SK-N-SH (cell line): ENCODE data around the gene R3HDM2. TPM values are rescaled to one million over a fixed set of nuclear protein-coding genes. Genes with fewer than 3 reads are reported as not detected.

Experiments
- CTCF ChIA-PET: fragments of 300-600, 350-600 bp; formaldehyde crosslinking; extraction: SDS; loops from one replicate; lab custom pipeline; 2021; lab: Yijun Ruan, JAX
- POLR2A ChIA-PET: fragments of 350-600 bp; sonication (Branson Sonifier 250); formaldehyde crosslinking; extraction: SDS; loops from one replicate; lab custom pipeline; 2020; ENCODE audit warnings: antibody characterized with exemption, inconsistent platforms; lab: Yijun Ruan, JAX
- DNase-seq: peaks from one replicate; pipeline ENCODE4 v3.0.0; 2012
- H2AFZ ChIP-seq: fragments of 200-600 bp; sonication (generic); 2 replicates; pipeline ENCODE4 v1.8.1; 2016; ENCODE audit warnings: antibody characterized with exemption, mild to moderate bottlenecking, low read depth
- H3F3A ChIP-seq: fragments of 200-600 bp; sonication (generic); replicated peaks from 2 replicates; pipeline ENCODE3; 2016; ENCODE audit warnings: antibody characterized with exemption, mild to moderate bottlenecking; ENCODE audit not compliant: insufficient read depth
- H3K27ac ChIP-seq, 2 experiments: fragments of 200-500 bp in 1 of 2; fragments of 200-600 bp in 1 of 2; sonication (Bioruptor generic) in 1 of 2; sonication (generic), shearing (Covaris generic) in 1 of 2; 2 replicates each; pipeline versions ENCODE4 v1.5.1 to v1.6.1; 2014 to 2016; ENCODE audit warnings: low read depth in 2 of 2, inconsistent platforms in 1 of 2, low read length in 1 of 2, mild to moderate bottlenecking in 1 of 2, mixed read lengths in 1 of 2
- H3K27me3 ChIP-seq: fragments of 200-600 bp; sonication (generic), shearing (Covaris generic); 2 replicates; pipeline ENCODE4 v1.6.1; 2016; ENCODE audit warnings: mixed run types; ENCODE audit not compliant: insufficient read depth
- H3K36me3 ChIP-seq, 2 experiments: fragments of 200-500 bp in 1 of 2; fragments of 200-600 bp in 1 of 2; sonication (Bioruptor generic) in 1 of 2; sonication (generic) in 1 of 2; replicated peaks in 1 of 2; 2 replicates each; pipeline versions ENCODE3 to v1.5.1; 2014 to 2016; ENCODE audit warnings: low read length in 1 of 2, mild to moderate bottlenecking in 1 of 2; ENCODE audit not compliant: insufficient read depth in 2 of 2, control insufficient read depth in 1 of 2
- H3K4me1 ChIP-seq, 2 experiments: fragments of 200-500 bp in 1 of 2; fragments of 200-600 bp in 1 of 2; sonication (Bioruptor generic) in 1 of 2; sonication (generic), shearing (Covaris generic) in 1 of 2; 2 replicates each; pipeline versions ENCODE4 v1.5.1 to v1.6.1; 2014 to 2016; ENCODE audit warnings: low read depth in 1 of 2, low read length in 1 of 2, mixed run types in 1 of 2; ENCODE audit not compliant: insufficient read depth in 2 of 2, control insufficient read depth in 1 of 2
- H3K4me2 ChIP-seq: fragments of 200-600 bp; sonication (generic), shearing (Covaris generic); 2 replicates; pipeline ENCODE4 v1.6.1; 2017; ENCODE audit warnings: mixed run types
- H3K4me3 ChIP-seq, 2 experiments: fragments of 200-500 bp in 1 of 2; fragments of 200-600 bp in 1 of 2; sonication (Bioruptor generic) in 1 of 2; sonication (generic), shearing (Covaris generic) in 1 of 2; 2 replicates each; pipeline versions ENCODE4 v1.5.1 to v1.8.1; 2014 to 2016; ENCODE audit warnings: low read depth in 2 of 2, inconsistent platforms in 1 of 2, low read length in 1 of 2, mild to moderate bottlenecking in 1 of 2, mixed read lengths in 1 of 2, moderate library complexity in 1 of 2
- H3K79me2 ChIP-seq: fragments of 200-600 bp; sonication (generic); 2 replicates; pipeline ENCODE4 v1.8.1; 2017; ENCODE audit warnings: mild to moderate bottlenecking; ENCODE audit not compliant: insufficient read depth
- H3K9ac ChIP-seq: fragments of 200-600 bp; sonication (generic); 2 replicates; pipeline ENCODE4 v1.6.1; 2017; ENCODE audit warnings: mixed run types
- H3K9me2 ChIP-seq: fragments of 200-600 bp; sonication (generic); 2 replicates; pipeline ENCODE4 v1.6.1; 2017; ENCODE audit warnings: mixed run types
- H3K9me3 ChIP-seq: fragments of 200-600 bp; sonication (generic); 2 replicates; pipeline ENCODE4 v1.6.1; 2017; ENCODE audit warnings: mixed run types, mild to moderate bottlenecking, moderate library complexity
- H4K20me1 ChIP-seq: fragments of 200-600 bp; sonication (generic); 2 replicates; pipeline ENCODE4 v1.6.1; 2017; ENCODE audit warnings: mild to moderate bottlenecking, mixed run types; ENCODE audit not compliant: insufficient read depth
- CTCF ChIP-seq: fragments of 200-600 bp; sonication (generic); IDR thresholded peaks from 2 replicates; pipeline ENCODE4 v1.6.1; 2017; ENCODE audit warnings: antibody characterized with exemption, mild to moderate bottlenecking, moderate library complexity
- FOXJ3 ChIP-seq: sonication (generic); formaldehyde crosslinking; IDR thresholded peaks from 2 replicates; pipeline ENCODE4 v1.5.1; 2020; ENCODE audit warnings: mild to moderate bottlenecking, missing genetic modification reagents
- FOXM1 ChIP-seq: IDR thresholded peaks from 2 replicates; pipeline ENCODE4 v1.4.0; 2012; ENCODE audit warnings: low read depth, mild to moderate bottlenecking
- MAX ChIP-seq: IDR thresholded peaks from 2 replicates; pipeline ENCODE4 v1.4.0; 2012; ENCODE audit warnings: low read depth
- MEF2A ChIP-seq: IDR thresholded peaks from 2 replicates; pipeline ENCODE4 v1.4.0; 2012; ENCODE audit warnings: low read depth, borderline replicate concordance
- MXI1 ChIP-seq: IDR thresholded peaks from 2 replicates; pipeline ENCODE4 v1.6.1; 2012; ENCODE audit warnings: mild to moderate bottlenecking, low read depth, low read length, improper control_type of control experiment
- NFIC ChIP-seq: IDR thresholded peaks from 2 replicates; pipeline ENCODE4 v1.4.0; 2012; ENCODE audit warnings: borderline replicate concordance
- NRF1 ChIP-seq: IDR thresholded peaks from 2 replicates; pipeline ENCODE4 v1.6.1; 2012; ENCODE audit warnings: low read depth, mild to moderate bottlenecking, low read length
- PBX3 ChIP-seq: IDR thresholded peaks from 2 replicates; pipeline ENCODE4; 2012
- POLR2AphosphoS5 ChIP-seq: IDR thresholded peaks from 2 replicates; pipeline ENCODE4 v1.6.1; 2012; ENCODE audit warnings: low read depth, low read length
- REST ChIP-seq: IDR thresholded peaks from 2 replicates; pipeline ENCODE4 v1.6.1; 2012; ENCODE audit warnings: mild to moderate bottlenecking, low read depth, low read length, moderate library complexity
- SIN3A ChIP-seq: IDR thresholded peaks from 2 replicates; pipeline ENCODE4 v1.6.1; 2012; ENCODE audit warnings: low read depth, mild to moderate bottlenecking, low read length, moderate library complexity, borderline replicate concordance
- TAF1 ChIP-seq: IDR thresholded peaks from 2 replicates; pipeline ENCODE4 v1.6.1; 2012; ENCODE audit warnings: low read depth, mild to moderate bottlenecking, low read length, moderate library complexity, borderline replicate concordance
- TCF12 ChIP-seq: IDR thresholded peaks from 2 replicates; pipeline ENCODE4 v1.4.0; 2012
- USF1 ChIP-seq: IDR thresholded peaks from 2 replicates; pipeline ENCODE4 v1.4.0; 2012; ENCODE audit warnings: low read depth, borderline replicate concordance
- USF2 ChIP-seq: fragments of 150-350 bp; IDR thresholded peaks from 2 replicates; pipeline ENCODE4 v1.6.1; 2017; ENCODE audit warnings: antibody characterized with exemption, low read length, low read depth, borderline replicate concordance
- WGBS: methylation state at CpG from one replicate; pipeline ENCODE4 v1.1.6; 2017; ENCODE audit warnings: low lambda C conversion rate; 5-methylcytosine and 5-hydroxymethylcytosine counted together
- polyA plus RNA-seq, 3 experiments: library from polyadenylated mRNA; depleted of rRNA; stranded (reverse); fragments of >200 nt; gene quantifications; 2 replicates each; pipeline ENCODE4 v1.2.3, GENCODE V29; 2012

The R3HDM2 gene
- polyA plus RNA-seq, 1 of the 3 experiments (the other 2 are of a cell fraction): 23.1 TPM

- TF ChIP-seq REST (no peak), NFIC (no peak), MEF2A (no peak), TCF12 (no peak), CTCF (no peak), TAF1 (no peak)
- TF ChIP-seq, all 33 proteins: peak for 0
Measured at GRCh38 chr12:57230381-57231155, 200.3 kb downstream of the R3HDM2 start (continued).

GRCh38 chr12:57229634-57230380 is 201.0 kb downstream of the R3HDM2 start, which contains the start of gene SHMT2:
Gene SHMT2 (plus strand): TSS chr12:57229711. CDS start chr12:57229779, 68 bp downstream.
- no peaks in the 10 kb centered on the region for H3K9me2 ChIP-seq
- H2AFZ ChIP-seq: peak within 1 kb of the TSS; percentile 91
- peaks cover 0 to 24% of the 10 kb centered on the region in 2 experiments; a peak in 1 of 4 replicates for H3K4me1 ChIP-seq
- ChIA-PET CTCF (interaction anchor here (0.7 to 31.5 kb wide), 9 partner anchors 11 to 233 kb away, joined by 3 to 937 read pairs (median 5); partner anchors contain the start of gene NXPH4), POLR2A (interaction anchor here (0.6 to 2.6 kb wide), 6 partner anchors 10 to 290 kb away, joined by 3 to 43 read pairs (median 3); no protein-coding TSS in a partner anchor)
- H3K4me3 ChIP-seq: peak within 1 kb of the TSS; percentile 88 to 94
- WGBS: under 1% methylated on average over 28 of the region's 42 CpGs
- TF ChIP-seq USF2 (no peak), PBX3 (no peak), MAX (peak; percentile 94), NRF1 (peak; percentile 95), MXI1 (peak; percentile 93), POLR2AphosphoS5 (0 out of 2 replicates have a peak, but pooled peaks have one; percentile 44), SIN3A (peak; percentile 58; the same call in 1 of the 2 replicates), USF1 (peak; percentile 60; the same call in 1 of the 2 replicates), FOXJ3 (CRISPR knock-in tag) (no peak), TAF1 (peak; percentile 42; the same call in 1 of the 2 replicates), FOXM1 (no peak)
- no peaks in the 10 kb centered on the region for H4K20me1 ChIP-seq
- H3K4me2 ChIP-seq: peak within 1 kb of the TSS; percentile 98
- H3K9me3 ChIP-seq: no peaks in the 10 kb centered on the region
- peak within 1 kb of the TSS; percentile 96 for H3K9ac ChIP-seq
- H3K36me3 ChIP-seq: peaks cover 22 to 34% of the 10 kb centered on the region in 2 experiments
- H3F3A ChIP-seq: no peaks in the 10 kb centered on the region
- peak; percentile 98 for DNase-seq
- H3K27ac ChIP-seq: peak within 1 kb of the TSS; percentile 75 to 87
- no peaks in the 10 kb centered on the region for H3K27me3 ChIP-seq
- H3K79me2 ChIP-seq: peaks cover 28% of the 10 kb centered on the region
